Kidney epithelial cell (primary cell): ENCODE results near the gene TRAPPC12. TPM values are rescaled to one million over a fixed set of nuclear protein-coding genes. Genes with fewer than 3 reads are reported as not detected.
"Not testable (repeated sequence)": the region's sequence is repeated elsewhere in the genome, so short reads cannot be mapped to it uniquely, and the experiment has no call there.

Experiments used
- DNase-seq: peaks from one replicate; pipeline ENCODE4 v3.0.0-alpha.2; 2010; ENCODE audit warnings: low read depth
- H3K27me3 ChIP-seq: 2 replicates; pipeline ENCODE4 v1.6.0; 2011; ENCODE audit warnings: low read length; ENCODE audit not compliant: control insufficient read depth, insufficient read depth
- H3K36me3 ChIP-seq: 2 replicates; pipeline ENCODE4 v1.5.1; 2011; ENCODE audit warnings: low read length; ENCODE audit not compliant: control insufficient read depth, insufficient read depth
- H3K4me3 ChIP-seq: 2 replicates; pipeline ENCODE4 v1.5.1; 2011; ENCODE audit warnings: low read depth, mild to moderate bottlenecking, control low read depth, low read length
- total RNA-seq: library from RNA; depleted of rRNA; stranded (reverse); fragments of >200 nt; gene quantifications from 2 replicates; pipeline ENCODE4 v1.2.3, GENCODE V29; 2015
- TF ChIP-seq, protein P1 (sequence below): IDR thresholded peaks from 2 replicates; pipeline ENCODE4 v1.5.1; 2011; ENCODE audit warnings: mild to moderate bottlenecking, moderate library complexity, low read length, control low read depth, inconsistent platforms; ENCODE audit not compliant: insufficient read depth, poor library complexity, severe bottlenecking

Gene TRAPPC12
- total RNA-seq, 1 donor from 2014 or later: 47.7 TPM

DNA sequence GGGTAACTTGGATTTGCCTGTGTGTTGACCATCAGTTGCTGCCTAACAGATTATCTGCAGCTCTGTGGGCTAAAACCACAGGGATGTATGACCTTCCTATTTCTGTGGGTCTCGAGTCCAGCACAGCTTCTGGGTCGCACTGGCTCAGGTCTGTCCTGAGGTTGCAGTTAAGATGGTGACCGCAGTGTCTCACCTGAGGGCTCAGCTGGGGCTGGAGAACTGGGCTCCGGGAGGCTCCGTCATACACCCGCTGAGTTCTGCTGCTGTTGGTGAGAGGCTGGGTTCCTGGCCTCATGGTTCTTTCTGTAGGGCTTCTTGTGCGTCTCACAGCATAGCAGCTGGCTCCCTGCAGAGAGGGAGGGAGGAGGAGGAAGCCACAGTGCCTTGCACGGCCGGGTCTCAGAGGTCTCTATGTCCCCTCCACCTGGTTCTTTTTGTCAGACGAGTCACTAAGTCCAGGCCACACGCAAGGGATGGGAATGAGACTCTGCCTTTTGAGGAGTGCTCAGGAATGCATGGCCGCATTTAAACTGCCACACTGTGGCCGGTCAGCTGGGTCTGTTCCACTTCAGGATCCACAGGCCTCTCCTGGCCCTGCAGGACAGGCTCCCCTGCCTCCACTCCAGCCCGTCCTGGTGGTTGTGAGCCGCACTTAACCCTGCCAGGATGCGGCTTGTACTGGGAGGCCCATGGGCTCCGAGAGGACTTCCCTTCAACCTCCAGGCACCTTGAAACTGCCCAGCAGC is 72.6 kb downstream of the TRAPPC12 start:
- no peak for DNase-seq
- TF ChIP-seq, protein P1, sequence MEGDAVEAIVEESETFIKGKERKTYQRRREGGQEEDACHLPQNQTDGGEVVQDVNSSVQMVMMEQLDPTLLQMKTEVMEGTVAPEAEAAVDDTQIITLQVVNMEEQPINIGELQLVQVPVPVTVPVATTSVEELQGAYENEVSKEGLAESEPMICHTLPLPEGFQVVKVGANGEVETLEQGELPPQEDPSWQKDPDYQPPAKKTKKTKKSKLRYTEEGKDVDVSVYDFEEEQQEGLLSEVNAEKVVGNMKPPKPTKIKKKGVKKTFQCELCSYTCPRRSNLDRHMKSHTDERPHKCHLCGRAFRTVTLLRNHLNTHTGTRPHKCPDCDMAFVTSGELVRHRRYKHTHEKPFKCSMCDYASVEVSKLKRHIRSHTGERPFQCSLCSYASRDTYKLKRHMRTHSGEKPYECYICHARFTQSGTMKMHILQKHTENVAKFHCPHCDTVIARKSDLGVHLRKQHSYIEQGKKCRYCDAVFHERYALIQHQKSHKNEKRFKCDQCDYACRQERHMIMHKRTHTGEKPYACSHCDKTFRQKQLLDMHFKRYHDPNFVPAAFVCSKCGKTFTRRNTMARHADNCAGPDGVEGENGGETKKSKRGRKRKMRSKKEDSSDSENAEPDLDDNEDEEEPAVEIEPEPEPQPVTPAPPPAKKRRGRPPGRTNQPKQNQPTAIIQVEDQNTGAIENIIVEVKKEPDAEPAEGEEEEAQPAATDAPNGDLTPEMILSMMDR: no peak
- peaks cover 4% of the 10 kb centered on the region for H3K36me3 ChIP-seq
- H3K27me3 ChIP-seq: no peaks in the 10 kb centered on the region
- no peak overlapping the region for H3K4me3 ChIP-seq

DNA sequence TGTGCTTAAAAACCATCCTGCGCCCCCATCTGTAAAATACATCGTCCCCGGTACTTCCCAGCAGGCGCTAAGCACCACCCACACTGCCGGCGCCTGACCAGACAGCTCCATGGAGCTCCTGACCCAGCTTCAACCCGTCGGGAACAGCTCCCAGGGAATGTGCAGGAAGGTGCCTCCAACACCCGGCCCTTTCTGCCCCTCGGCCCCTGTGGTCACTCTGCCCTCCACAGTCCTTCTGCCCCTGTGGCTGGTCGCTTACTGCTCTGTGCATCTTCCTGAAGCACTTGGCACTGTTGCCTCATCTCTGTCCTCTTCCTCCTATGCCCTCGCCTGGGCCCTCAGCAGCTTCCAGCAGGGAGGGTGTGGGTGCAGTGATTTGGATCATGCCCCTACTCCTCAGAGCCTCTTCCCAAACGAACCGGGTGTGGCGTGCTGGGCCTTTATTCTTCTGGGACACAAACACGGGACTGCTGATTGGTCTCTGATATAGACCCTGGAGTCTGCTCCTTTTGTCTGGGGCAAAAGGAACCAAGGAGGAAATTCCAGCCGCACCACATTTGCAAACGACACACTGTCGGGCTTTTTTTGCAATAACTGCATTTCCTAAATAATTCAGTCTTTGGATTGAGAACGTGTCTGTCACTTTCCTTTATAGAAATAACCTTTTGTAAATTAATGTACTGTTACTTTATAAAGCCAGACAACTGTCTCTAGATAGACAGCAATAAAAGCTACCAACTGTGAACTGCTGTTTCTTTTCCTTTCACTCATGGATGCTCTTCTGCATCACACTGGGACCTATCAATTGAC is 73.9 kb downstream of the TRAPPC12 start:
- TF ChIP-seq, protein P1: no peak
- H3K27me3 ChIP-seq: no peaks in the 10 kb centered on the region
- H3K4me3 ChIP-seq: no peak overlapping the region
- no peak for DNase-seq
- H3K36me3 ChIP-seq: peaks cover 4% of the 10 kb centered on the region

DNA sequence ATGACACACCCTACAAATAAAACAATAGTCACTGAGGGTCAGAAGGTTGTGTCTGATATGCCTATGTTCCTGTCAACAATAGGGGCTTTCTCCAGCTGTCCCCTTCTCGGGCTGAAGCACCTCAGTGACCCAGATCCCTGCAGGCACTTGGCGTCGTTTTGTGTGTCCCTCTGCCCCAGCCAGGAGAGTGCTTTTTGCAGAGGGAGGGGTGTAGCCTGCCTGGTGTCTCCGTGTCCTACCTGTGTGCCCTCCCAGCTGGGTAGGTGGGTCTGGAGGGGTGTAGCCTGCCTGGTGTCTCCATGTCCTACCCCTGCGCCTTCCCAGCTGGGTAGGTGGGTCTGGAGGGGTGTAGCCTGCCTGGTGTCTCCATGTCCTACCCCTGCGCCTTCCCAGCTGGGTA is 74.5 kb downstream of the TRAPPC12 start:
- not testable (repeated sequence) for H3K36me3 ChIP-seq, DNase-seq, H3K27me3 ChIP-seq, H3K4me3 ChIP-seq

DNA sequence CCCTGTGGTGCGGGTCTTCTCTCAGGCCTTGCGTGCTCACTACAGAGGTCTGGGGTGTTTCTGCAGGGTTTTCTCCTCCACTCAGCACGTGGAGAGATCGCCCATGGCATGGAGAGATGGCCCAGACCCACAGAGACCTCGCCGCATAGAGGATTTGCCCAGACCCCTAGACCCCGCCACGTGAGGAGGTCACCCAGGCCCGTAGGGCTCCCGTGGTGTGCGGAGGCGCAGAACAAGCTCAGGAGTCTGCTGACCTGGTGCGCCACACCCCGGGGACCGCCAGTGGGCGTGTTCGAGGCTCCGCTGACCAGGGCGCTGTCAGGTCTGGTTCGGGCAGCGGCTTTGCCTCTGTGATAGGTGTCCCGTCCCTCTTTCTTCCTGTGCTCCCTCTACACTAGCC is 75.3 kb downstream of the TRAPPC12 start:
- H3K36me3 ChIP-seq: peaks cover 4% of the 10 kb centered on the region
- DNase-seq: no peak

DNA sequence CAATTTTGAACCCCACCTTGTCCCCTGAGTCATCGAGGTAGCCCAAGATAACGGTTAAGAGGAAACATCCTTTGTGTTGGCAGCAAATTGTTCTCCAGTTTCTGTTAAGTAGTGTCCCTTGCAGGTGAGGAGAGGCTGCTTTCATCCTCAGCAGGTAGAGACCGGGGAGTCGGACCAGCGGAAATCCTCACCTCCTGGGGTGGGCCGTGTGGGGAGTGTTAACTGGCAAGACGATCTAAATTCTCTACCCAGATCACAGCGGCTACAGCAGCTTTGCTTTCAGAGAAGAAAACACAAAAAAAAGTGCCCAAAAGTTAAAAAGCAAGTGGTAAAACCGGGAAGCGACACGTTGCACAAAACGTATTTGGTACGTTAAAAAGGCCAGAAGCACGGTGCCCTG is 76.6 kb downstream of the TRAPPC12 start:
- DNase-seq: no peak
- H3K27me3 ChIP-seq: no peaks in the 10 kb centered on the region
- no peak overlapping the region for H3K4me3 ChIP-seq
- TF ChIP-seq, protein P1: no peak
- peaks cover 4% of the 10 kb centered on the region for H3K36me3 ChIP-seq

More for the DNA sequence above, 75.3 kb downstream of the TRAPPC12 start:
- Histone ChIP-seq H3K4me3 (no peak overlapping the region), H3K27me3 (no peaks in the 10 kb centered on the region)
- TF ChIP-seq, protein P1: no peak

DNA sequence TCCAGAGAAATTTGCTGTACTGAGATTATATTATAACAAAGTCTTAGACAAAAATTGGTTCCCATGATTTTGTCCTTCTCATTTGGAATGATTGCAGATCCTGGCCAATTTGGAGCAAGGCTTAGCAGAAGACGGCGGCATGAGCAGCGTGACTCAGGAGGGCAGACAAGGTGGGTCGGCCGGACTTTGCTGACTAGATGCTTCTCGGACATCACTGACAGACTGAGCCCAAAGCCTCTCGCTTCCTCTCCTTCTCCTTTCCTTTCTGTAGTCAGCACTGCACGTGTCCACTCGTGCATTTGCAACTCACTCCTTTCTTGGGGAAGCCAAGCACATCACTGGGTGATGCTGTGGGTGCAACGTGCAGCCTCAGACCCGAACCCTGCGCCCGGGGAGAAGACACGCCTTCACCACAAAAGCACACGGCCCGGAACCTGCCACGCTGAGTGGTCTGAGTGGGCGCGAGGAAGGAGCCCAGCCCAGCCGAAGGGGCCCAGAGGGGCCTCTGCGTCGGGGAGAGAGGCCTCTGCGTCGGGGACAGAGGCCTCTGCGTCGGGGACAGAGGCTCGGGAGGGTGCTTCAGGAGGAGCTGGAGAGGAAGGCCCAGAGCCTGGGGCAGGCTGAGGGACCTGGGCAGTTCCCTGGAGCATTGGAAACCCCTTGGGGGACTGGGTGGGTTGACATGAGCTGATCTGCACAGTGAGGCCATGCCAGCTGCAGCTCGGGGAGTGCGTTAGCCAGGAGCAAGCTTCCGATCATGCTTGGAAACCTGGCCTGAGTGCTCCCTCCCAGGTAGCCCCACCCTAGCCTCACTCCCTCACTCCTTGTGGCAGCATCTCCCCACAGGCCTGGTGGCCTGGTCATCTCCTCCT is 78.3 kb downstream of the TRAPPC12 start:
- TF ChIP-seq, protein P1: no peak
- H3K36me3 ChIP-seq: peaks cover 4% of the 10 kb centered on the region

More for the DNA sequence above, 78.3 kb downstream of the TRAPPC12 start:
- DNase-seq: no peak
- Histone ChIP-seq H3K27me3 (no peaks in the 10 kb centered on the region), H3K4me3 (no peak overlapping the region)
